ENCODE data around the gene SH3D19.

DNA sequence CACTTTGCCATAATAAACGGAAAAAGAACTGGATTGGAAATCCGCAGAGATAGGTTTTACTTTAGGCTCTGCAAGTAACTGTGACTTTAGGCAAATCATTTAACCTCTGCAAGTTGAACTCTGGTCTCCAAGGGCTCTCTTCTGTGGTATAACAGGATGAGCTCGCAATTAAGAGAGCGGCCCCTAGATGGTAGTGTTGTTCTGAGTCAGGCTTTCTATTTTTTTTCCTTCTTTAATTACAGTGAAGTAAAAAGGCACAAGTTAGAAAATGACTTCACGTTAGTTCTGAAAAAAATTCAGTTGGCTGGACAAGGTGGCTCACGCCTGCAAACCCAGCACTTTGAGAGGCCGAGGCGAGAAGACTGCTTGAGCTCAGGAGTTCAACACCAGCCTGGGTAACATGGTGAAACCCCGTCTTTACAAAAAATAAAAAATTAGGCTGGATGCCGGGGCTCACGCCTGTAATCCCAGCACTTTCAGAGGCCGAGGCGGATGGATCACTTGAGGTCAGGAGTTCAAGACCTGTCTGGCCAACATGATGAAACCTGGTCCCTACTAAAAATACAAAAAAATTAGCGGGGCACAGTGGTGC, 207.9 kb downstream of the SH3D19 start:
- TF ChIP-seq, protein P1, sequence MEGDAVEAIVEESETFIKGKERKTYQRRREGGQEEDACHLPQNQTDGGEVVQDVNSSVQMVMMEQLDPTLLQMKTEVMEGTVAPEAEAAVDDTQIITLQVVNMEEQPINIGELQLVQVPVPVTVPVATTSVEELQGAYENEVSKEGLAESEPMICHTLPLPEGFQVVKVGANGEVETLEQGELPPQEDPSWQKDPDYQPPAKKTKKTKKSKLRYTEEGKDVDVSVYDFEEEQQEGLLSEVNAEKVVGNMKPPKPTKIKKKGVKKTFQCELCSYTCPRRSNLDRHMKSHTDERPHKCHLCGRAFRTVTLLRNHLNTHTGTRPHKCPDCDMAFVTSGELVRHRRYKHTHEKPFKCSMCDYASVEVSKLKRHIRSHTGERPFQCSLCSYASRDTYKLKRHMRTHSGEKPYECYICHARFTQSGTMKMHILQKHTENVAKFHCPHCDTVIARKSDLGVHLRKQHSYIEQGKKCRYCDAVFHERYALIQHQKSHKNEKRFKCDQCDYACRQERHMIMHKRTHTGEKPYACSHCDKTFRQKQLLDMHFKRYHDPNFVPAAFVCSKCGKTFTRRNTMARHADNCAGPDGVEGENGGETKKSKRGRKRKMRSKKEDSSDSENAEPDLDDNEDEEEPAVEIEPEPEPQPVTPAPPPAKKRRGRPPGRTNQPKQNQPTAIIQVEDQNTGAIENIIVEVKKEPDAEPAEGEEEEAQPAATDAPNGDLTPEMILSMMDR (IDR thresholded peaks at IDR 0.05; ENCODE audit: low read depth, low read length): peak; percentile 98
- TF ChIP-seq EZH2phosphoT487 (IDR thresholded peaks at IDR 0.05; ENCODE audit: low read depth): no peak

All from OCI-LY3 (cell line).